Neural progenitor cell (in vitro differentiated cells): ENCODE data around the gene GTPBP1.

ENCODE experiments used
- CTCF ChIP-seq: fragments of 200-600 bp; sonication (generic); IDR thresholded peaks from 2 replicates; pipeline ENCODE4 v1.5.1; 2017; ENCODE audit warnings: antibody characterized with exemption, mild to moderate bottlenecking
- EZH2 ChIP-seq: fragments of 200-600 bp; sonication (generic); IDR thresholded peaks from 2 replicates; pipeline ENCODE4 v1.6.1; 2017; ENCODE audit warnings: antibody characterized with exemption, mild to moderate bottlenecking, moderate library complexity
- EZH2phosphoT487 ChIP-seq: fragments of 200-600 bp; sonication (generic); IDR thresholded peaks from 2 replicates; pipeline ENCODE4 v1.6.1; 2017; ENCODE audit warnings: antibody characterized with exemption

- TF ChIP-seq CTCF = no peak
- no peak for TF ChIP-seq EZH2phosphoT487
- no peak for TF ChIP-seq EZH2
Observed at GRCh38 chr22:38774496-38775166, 68.9 kb downstream of the GTPBP1 start.
